Activated naive CD8-positive, alpha-beta T cell treated with anti-CD3 and anti-CD28 coated beads, Interleukin-2, amount 50 U/mL, for 16 hours (primary cell): ENCODE data around the gene AMN1.
"Not testable (repeated sequence)": the region's sequence is repeated elsewhere in the genome, so short reads cannot be mapped to it uniquely, and the experiment has no call there.

Experiments used
- DNase-seq: peaks from one replicate; pipeline ENCODE4 v3.0.0-alpha.2; 2020; ENCODE audit warnings: low read depth, low spot score

The AMN1 gene

GRCh38 chr12:31685801-31686200, 43.0 kb downstream of the AMN1 start:
- DNase-seq, result no peak

- peak; percentile 42 for DNase-seq
These were observed 46.5 kb downstream of the AMN1 start for GRCh38 chr12:31682136-31682962.

- DNase-seq, result no peak
These were observed 56.3 kb downstream of the AMN1 start for GRCh38 chr12:31672521-31672920.

- not testable (repeated sequence) for DNase-seq
These were observed 59.2 kb downstream of the AMN1 start for GRCh38 chr12:31669582-31669981.

GRCh38 chr12:31669020-31669419, 59.8 kb downstream of the AMN1 start:
- no peak for DNase-seq

- no peak for DNase-seq
These were observed 64.8 kb downstream of the AMN1 start for GRCh38 chr12:31664038-31664437.

- DNase-seq, result no peak
These were observed 65.2 kb downstream of the AMN1 start for GRCh38 chr12:31663576-31663975.

- no peak for DNase-seq
These were observed 66.5 kb downstream of the AMN1 start for GRCh38 chr12:31662176-31662849.

- DNase-seq, result peak; percentile 84
These were observed 69.5 kb downstream of the AMN1 start, which contains the start of gene ETFBKMT for GRCh38 chr12:31659087-31659942. Gene ETFBKMT, plus strand, starts transcription at chr12:31659688. Its CDS starts 2,266 bp downstream, at chr12:31661954.

GRCh38 chr12:31658471-31659086, 70.2 kb downstream of the AMN1 start:
- no peak for DNase-seq

GRCh38 chr12:31655792-31656191, 73.0 kb downstream of the AMN1 start:
- DNase-seq, result no peak

GRCh38 chr12:31655208-31655607, 73.6 kb downstream of the AMN1 start:
- no peak for DNase-seq

- no peak for DNase-seq
These were observed 76.8 kb downstream of the AMN1 start for GRCh38 chr12:31651893-31652521.

GRCh38 chr12:31650918-31651317, 77.9 kb downstream of the AMN1 start:
- DNase-seq, result no peak

- DNase-seq, result no peak
These were observed 81.7 kb downstream of the AMN1 start for GRCh38 chr12:31647086-31647491.

GRCh38 chr12:31645924-31646323, 82.9 kb downstream of the AMN1 start:
- DNase-seq, result no peak

- no peak for DNase-seq
These were observed 84.3 kb downstream of the AMN1 start for GRCh38 chr12:31644536-31644935.

- no peak for DNase-seq
These were observed 87.2 kb downstream of the AMN1 start for GRCh38 chr12:31641509-31642090.

- no peak for DNase-seq
These were observed 94.2 kb downstream of the AMN1 start for GRCh38 chr12:31634620-31635019.

- no peak for DNase-seq
These were observed 95.4 kb downstream of the AMN1 start for GRCh38 chr12:31633464-31633863.

GRCh38 chr12:31631809-31632208, 97.0 kb downstream of the AMN1 start:
- DNase-seq, result no peak
